HCT116 (cell line): ENCODE results near the gene FNDC3B. TPM values are rescaled to one million over a fixed set of nuclear protein-coding genes. Genes with fewer than 3 reads are reported as not detected.

ENCODE experiments used
- ATAC-seq: fragments of 200-7000 bp; cut with Tn5 transposase; 2 replicates; pipeline ENCODE4 v1.9.1; 2020; ENCODE audit warnings: mild to moderate bottlenecking, moderate library complexity
- BruUV-seq: library from RNA; stranded (reverse); fragments of 400-500 nt; replicated peaks from 2 replicates; lab custom pipeline; 2021; lab: Mats Ljungman, UMichigan
- CTCF ChIA-PET: fragments of 300-600 bp; sonication (Branson Sonifier 250); formaldehyde crosslinking; loops from one replicate; lab custom pipeline; 2021; ENCODE audit warnings: antibody characterized with exemption; lab: Charles Lee
- POLR2A ChIA-PET: fragments of 300-600, 350-600 bp; sonication (Branson Sonifier 250); formaldehyde crosslinking; loops from one replicate; lab custom pipeline; 2021; ENCODE audit warnings: antibody characterized with exemption; lab: Charles Lee
- RAD21 ChIA-PET, 2 experiments: fragments of 300-600 bp; sonication (Branson Sonifier 250); formaldehyde crosslinking; loops; one replicate each; lab custom pipeline; 2023; ENCODE audit warnings: low total read pairs in 2 of 2; ENCODE audit not compliant: uncharacterized antibody in 2 of 2, unreplicated experiment in 2 of 2, low non-redundant PET in 1 of 2; lab: Charles Lee
- DNase-seq: peaks from one replicate; pipeline ENCODE4 v3.0.0-alpha.2; 2010; ENCODE audit warnings: low read depth, low spot score
- H2AFZ ChIP-seq: fragments of 200-600 bp; shearing (Covaris generic), sonication (generic); 2 replicates; pipeline ENCODE4 v1.6.1; 2017; ENCODE audit warnings: low read depth, mixed run types, mixed read lengths, antibody characterized with exemption, low read length; ENCODE audit not compliant: poor library complexity, severe bottlenecking
- H3K27ac ChIP-seq: 2 replicates; pipeline ENCODE4 v1.5.1; 2012; ENCODE audit warnings: low read depth, low read length
- H3K27me3 ChIP-seq: fragments of 200-600 bp; sonication (generic); 2 replicates; pipeline ENCODE4 v1.6.1; 2016; ENCODE audit warnings: mixed run types, low read length, mixed read lengths; ENCODE audit not compliant: insufficient read depth
- H3K36me3 ChIP-seq, 2 experiments: fragments of 200-500 bp in 1 of 2; fragments of 200-600 bp in 1 of 2; sonication (Bioruptor generic) in 1 of 2; sonication (generic) in 1 of 2; 2 replicates each; pipeline versions ENCODE4 v1.5.1 to v1.6.1; 2014 to 2016; ENCODE audit warnings: low read length in 2 of 2, inconsistent platforms in 1 of 2, mixed read lengths in 1 of 2, mixed run types in 1 of 2; ENCODE audit not compliant: insufficient read depth in 2 of 2, control insufficient read depth in 1 of 2
- H3K4me1 ChIP-seq, 2 experiments: fragments of 200-600 bp in 1 of 2; sonication (generic) in 1 of 2; 2 replicates each; pipeline versions ENCODE4 v1.5.1 to v1.6.1; 2012 to 2017; ENCODE audit warnings: low read length in 2 of 2, inconsistent platforms in 1 of 2, mild to moderate bottlenecking in 1 of 2, mixed read lengths in 1 of 2, mixed run types in 1 of 2, moderate library complexity in 1 of 2; ENCODE audit not compliant: insufficient read depth in 2 of 2, control insufficient read depth in 1 of 2
- H3K4me2 ChIP-seq: fragments of 200-600 bp; sonication (generic); 2 replicates; pipeline ENCODE4 v1.6.1; 2017; ENCODE audit warnings: mixed run types, low read length, mixed read lengths
- H3K4me3 ChIP-seq, 2 experiments: fragments of 200-600 bp in 1 of 2; sonication (generic) in 1 of 2; replicated peaks in 1 of 2; 2 replicates each; pipeline ENCODE4 v1.5.1; 2011 to 2016; ENCODE audit warnings: low read length in 2 of 2, control low read depth in 1 of 2, low read depth in 1 of 2, mild to moderate bottlenecking in 1 of 2, mixed read lengths in 1 of 2, mixed run types in 1 of 2
- H3K79me2 ChIP-seq: fragments of 200-600 bp; sonication (generic); 2 replicates; pipeline ENCODE4 v1.6.1; 2017; ENCODE audit warnings: mild to moderate bottlenecking, mixed run types, low read length, moderate library complexity, mixed read lengths; ENCODE audit not compliant: insufficient read depth
- H3K9ac ChIP-seq: fragments of 200-600 bp; sonication (generic); 2 replicates; pipeline ENCODE4 v1.6.1; 2016; ENCODE audit warnings: low read length, mixed read lengths
- H3K9me2 ChIP-seq: fragments of 200-600 bp; sonication (generic), shearing (Covaris generic); 2 replicates; pipeline ENCODE4 v1.6.1; 2017; ENCODE audit warnings: mixed run types, mild to moderate bottlenecking, moderate library complexity; ENCODE audit not compliant: insufficient read depth
- H3K9me3 ChIP-seq, 2 experiments: fragments of 200-500 bp in 1 of 2; fragments of 200-600 bp in 1 of 2; sonication (Bioruptor generic) in 1 of 2; sonication (generic) in 1 of 2; 2 replicates each; pipeline ENCODE4 v1.6.1; 2014 to 2017; ENCODE audit warnings: low read length in 2 of 2, mixed read lengths in 2 of 2, inconsistent platforms in 1 of 2, low read depth in 1 of 2, mild to moderate bottlenecking in 1 of 2, mixed run types in 1 of 2, moderate library complexity in 1 of 2; ENCODE audit not compliant: control insufficient read depth in 1 of 2, insufficient read depth in 1 of 2
- H4K20me1 ChIP-seq: fragments of 200-600 bp; sonication (generic), shearing (Covaris generic); 2 replicates; pipeline ENCODE4 v1.6.1; 2017; ENCODE audit warnings: mixed run types, mild to moderate bottlenecking, moderate library complexity; ENCODE audit not compliant: insufficient read depth
- ATF3 ChIP-seq: IDR thresholded peaks from 2 replicates; pipeline ENCODE4 v1.6.1; 2012
- CBX3 ChIP-seq: IDR thresholded peaks from 2 replicates; pipeline ENCODE4 v1.6.1; 2012; ENCODE audit warnings: low read depth
- EGR1 ChIP-seq: IDR thresholded peaks from 2 replicates; pipeline ENCODE4 v1.6.1; 2012; ENCODE audit warnings: low read depth
- ELF1 ChIP-seq: IDR thresholded peaks from 2 replicates; pipeline ENCODE4 v1.6.1; 2012; ENCODE audit warnings: low read depth, borderline replicate concordance
- EZH2 ChIP-seq: fragments of 200-600 bp; sonication (generic); IDR thresholded peaks from 2 replicates; pipeline ENCODE4 v1.6.1; 2017; ENCODE audit warnings: antibody characterized with exemption, mixed run types
- EZH2phosphoT487 ChIP-seq: fragments of 200-600 bp; IDR thresholded peaks from 2 replicates; pipeline ENCODE4 v1.6.1; 2018; ENCODE audit warnings: antibody characterized with exemption, borderline replicate concordance
- FOSL1 ChIP-seq: IDR thresholded peaks from 2 replicates; pipeline ENCODE4 v1.6.1; 2012; ENCODE audit warnings: low read depth
- JUND ChIP-seq: IDR thresholded peaks from 2 replicates; pipeline ENCODE4 v1.6.1; 2012
- MAX ChIP-seq: IDR thresholded peaks from 2 replicates; pipeline ENCODE4 v1.6.1; 2012
- POLR2A ChIP-seq: IDR thresholded peaks from 2 replicates; pipeline ENCODE4 v1.7.0; 2011; ENCODE audit warnings: borderline replicate concordance; ENCODE audit not compliant: insufficient read depth, insufficient read length; ENCODE audit errors: extremely low read depth
- POLR2AphosphoS5 ChIP-seq: IDR thresholded peaks from 2 replicates; pipeline ENCODE4 v1.6.1; 2011; ENCODE audit warnings: mild to moderate bottlenecking, low read depth, low read length, moderate library complexity
- RAD21 ChIP-seq: IDR thresholded peaks from 2 replicates; pipeline ENCODE4 v1.6.1; 2012; ENCODE audit warnings: low read depth, mild to moderate bottlenecking
- SIN3A ChIP-seq: IDR thresholded peaks from 2 replicates; pipeline ENCODE4 v1.6.1; 2012; ENCODE audit warnings: low read depth
- SP1 ChIP-seq: IDR thresholded peaks from 2 replicates; pipeline ENCODE4 v1.6.1; 2012; ENCODE audit warnings: low read depth
- SRF ChIP-seq: IDR thresholded peaks from 2 replicates; pipeline ENCODE4 v1.6.1; 2012; ENCODE audit warnings: low read depth
- TCF7L2 ChIP-seq: IDR thresholded peaks from 2 replicates; pipeline ENCODE4 v1.7.0; 2011; ENCODE audit warnings: borderline replicate concordance, inconsistent platforms; ENCODE audit not compliant: insufficient read depth, insufficient read length; ENCODE audit errors: extremely low read depth
- YY1 ChIP-seq: IDR thresholded peaks from 2 replicates; pipeline ENCODE4 v1.6.1; 2011; ENCODE audit warnings: low read length, low read depth, moderate library complexity, mild to moderate bottlenecking; ENCODE audit not compliant: insufficient replicate concordance; ENCODE audit errors: extremely low read depth
- ZFX ChIP-seq: fragments of 450-650 bp; IDR thresholded peaks from 2 replicates; pipeline ENCODE4 v1.6.1; 2017
- ZNF274 ChIP-seq: fragments of 200-500 bp; sonication (Bioruptor generic); IDR thresholded peaks from 2 replicates; pipeline ENCODE4 v1.6.1; 2014; ENCODE audit warnings: mild to moderate bottlenecking, low read depth, low read length, inconsistent platforms
- intact Hi-C: fragments of 100-400 bp; cut with micrococcal nuclease; formaldehyde crosslinking; loops from 2 replicates; pipeline ENCODE4 v1.10.0; 2022
- total RNA-seq: library from RNA; stranded (reverse); gene quantifications from one replicate; pipeline ENCODE4 v1.2.1, GENCODE V29; 2021; ENCODE audit not compliant: unreplicated experiment
- TF ChIP-seq, protein P1 (sequence below): IDR thresholded peaks from 2 replicates; pipeline ENCODE4 v1.6.1; 2011; ENCODE audit warnings: mild to moderate bottlenecking, low read length, moderate library complexity; ENCODE audit not compliant: insufficient replicate concordance; ENCODE audit errors: extremely low read depth
- TF ChIP-seq, protein P2 (sequence below): IDR thresholded peaks from 2 replicates; pipeline ENCODE4 v1.6.1; 2012; ENCODE audit warnings: low read depth

The FNDC3B gene
- total RNA-seq, 1 experiment from 2014 or later: 45.7 TPM

- H4K20me1 ChIP-seq: no peaks in the 10 kb centered on the region
Observed at GRCh38 chr3:172253200-172253599, 213.8 kb downstream of the FNDC3B start.

GRCh38 chr3:172254542-172254941 is 215.2 kb downstream of the FNDC3B start:
- DNase-seq: no peak
- Histone ChIP-seq H3K27me3 (no peaks in the 10 kb centered on the region), H2AFZ (no peak overlapping the region), H4K20me1 (no peaks in the 10 kb centered on the region), H3K4me3 (no peak overlapping the region), H3K27ac (no peak overlapping the region), H3K4me2 (no peak overlapping the region), H3K36me3 (no peaks in the 10 kb centered on the region), H3K79me2 (no peaks in the 10 kb centered on the region), H3K4me1 (peaks cover 0 to 21% of the 10 kb centered on the region in 2 experiments; a peak in 2 of 4 replicates), H3K9me2 (no peaks in the 10 kb centered on the region), H3K9ac (no peak overlapping the region), H3K9me3 (no peaks in the 10 kb centered on the region)
- ChIA-PET CTCF (interaction anchor here (1.2 kb wide), 1 partner anchor 78 kb away, joined by 3 read pairs; no protein-coding TSS in a partner anchor), POLR2A (no interaction called here), RAD21 (no interaction called here)
- no TSS peak for BruUV-seq
- ATAC-seq: no peak
- intact Hi-C loops: no loop called here
- TF ChIP-seq, protein P1, sequence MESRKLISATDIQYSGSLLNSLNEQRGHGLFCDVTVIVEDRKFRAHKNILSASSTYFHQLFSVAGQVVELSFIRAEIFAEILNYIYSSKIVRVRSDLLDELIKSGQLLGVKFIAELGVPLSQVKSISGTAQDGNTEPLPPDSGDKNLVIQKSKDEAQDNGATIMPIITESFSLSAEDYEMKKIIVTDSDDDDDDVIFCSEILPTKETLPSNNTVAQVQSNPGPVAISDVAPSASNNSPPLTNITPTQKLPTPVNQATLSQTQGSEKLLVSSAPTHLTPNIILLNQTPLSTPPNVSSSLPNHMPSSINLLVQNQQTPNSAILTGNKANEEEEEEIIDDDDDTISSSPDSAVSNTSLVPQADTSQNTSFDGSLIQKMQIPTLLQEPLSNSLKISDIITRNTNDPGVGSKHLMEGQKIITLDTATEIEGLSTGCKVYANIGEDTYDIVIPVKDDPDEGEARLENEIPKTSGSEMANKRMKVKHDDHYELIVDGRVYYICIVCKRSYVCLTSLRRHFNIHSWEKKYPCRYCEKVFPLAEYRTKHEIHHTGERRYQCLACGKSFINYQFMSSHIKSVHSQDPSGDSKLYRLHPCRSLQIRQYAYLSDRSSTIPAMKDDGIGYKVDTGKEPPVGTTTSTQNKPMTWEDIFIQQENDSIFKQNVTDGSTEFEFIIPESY: no peak
- TF ChIP-seq EZH2phosphoT487 (no peak), ATF3 (no peak), JUND (no peak)
- TF ChIP-seq, protein P2, sequence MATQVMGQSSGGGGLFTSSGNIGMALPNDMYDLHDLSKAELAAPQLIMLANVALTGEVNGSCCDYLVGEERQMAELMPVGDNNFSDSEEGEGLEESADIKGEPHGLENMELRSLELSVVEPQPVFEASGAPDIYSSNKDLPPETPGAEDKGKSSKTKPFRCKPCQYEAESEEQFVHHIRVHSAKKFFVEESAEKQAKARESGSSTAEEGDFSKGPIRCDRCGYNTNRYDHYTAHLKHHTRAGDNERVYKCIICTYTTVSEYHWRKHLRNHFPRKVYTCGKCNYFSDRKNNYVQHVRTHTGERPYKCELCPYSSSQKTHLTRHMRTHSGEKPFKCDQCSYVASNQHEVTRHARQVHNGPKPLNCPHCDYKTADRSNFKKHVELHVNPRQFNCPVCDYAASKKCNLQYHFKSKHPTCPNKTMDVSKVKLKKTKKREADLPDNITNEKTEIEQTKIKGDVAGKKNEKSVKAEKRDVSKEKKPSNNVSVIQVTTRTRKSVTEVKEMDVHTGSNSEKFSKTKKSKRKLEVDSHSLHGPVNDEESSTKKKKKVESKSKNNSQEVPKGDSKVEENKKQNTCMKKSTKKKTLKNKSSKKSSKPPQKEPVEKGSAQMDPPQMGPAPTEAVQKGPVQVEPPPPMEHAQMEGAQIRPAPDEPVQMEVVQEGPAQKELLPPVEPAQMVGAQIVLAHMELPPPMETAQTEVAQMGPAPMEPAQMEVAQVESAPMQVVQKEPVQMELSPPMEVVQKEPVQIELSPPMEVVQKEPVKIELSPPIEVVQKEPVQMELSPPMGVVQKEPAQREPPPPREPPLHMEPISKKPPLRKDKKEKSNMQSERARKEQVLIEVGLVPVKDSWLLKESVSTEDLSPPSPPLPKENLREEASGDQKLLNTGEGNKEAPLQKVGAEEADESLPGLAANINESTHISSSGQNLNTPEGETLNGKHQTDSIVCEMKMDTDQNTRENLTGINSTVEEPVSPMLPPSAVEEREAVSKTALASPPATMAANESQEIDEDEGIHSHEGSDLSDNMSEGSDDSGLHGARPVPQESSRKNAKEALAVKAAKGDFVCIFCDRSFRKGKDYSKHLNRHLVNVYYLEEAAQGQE: no peak

More at GRCh38 chr3:172253200-172253599, 213.8 kb downstream of the FNDC3B start:
- H3K4me1 ChIP-seq: peaks cover 0 to 21% of the 10 kb centered on the region in 2 experiments; a peak in 2 of 4 replicates
- no peak overlapping the region for H3K4me3 ChIP-seq
- H3K9me3 ChIP-seq: no peaks in the 10 kb centered on the region
- ChIA-PET POLR2A (no interaction called here), RAD21 (no interaction called here), CTCF (no interaction called here)
- H2AFZ ChIP-seq: no peak overlapping the region
- H3K36me3 ChIP-seq: no peaks in the 10 kb centered on the region
- H3K4me2 ChIP-seq: no peak overlapping the region
- no peak overlapping the region for H3K9ac ChIP-seq
- TF ChIP-seq EZH2phosphoT487 (no peak), FOSL1 (no peak), RAD21 (no peak), ATF3 (no peak), CBX3 (no peak), EGR1 (no peak), TCF7L2 (no peak), ZNF274 (no peak), SIN3A (no peak), ZFX (no peak), JUND (no peak), EZH2 (no peak), YY1 (no peak), POLR2A (no peak), POLR2AphosphoS5 (no peak), SP1 (no peak), MAX (no peak), SRF (no peak), ELF1 (no peak)
- H3K27ac ChIP-seq: no peak overlapping the region
- H3K9me2 ChIP-seq: no peaks in the 10 kb centered on the region
- intact Hi-C loops: no loop called here
- no peak for ATAC-seq
- H3K79me2 ChIP-seq: no peaks in the 10 kb centered on the region
- no peak for DNase-seq
- no TSS peak for BruUV-seq
- H3K27me3 ChIP-seq: no peaks in the 10 kb centered on the region
